Lower leg skin (tissue), 3 donors: ENCODE results near the gene BCAR1.

ENCODE experiments used
- POLR2A ChIP-seq, 2 donors: fragments of 450-650 bp; IDR thresholded peaks; one replicate each; pipeline ENCODE4 v1.6.1; 2016 to 2017; ENCODE audit warnings: antibody characterized with exemption in 2 of 2, mild to moderate bottlenecking in 1 of 2, moderate library complexity in 1 of 2
- TF ChIP-seq, protein P1 (sequence below), 3 donors: fragments of 450-650 bp; IDR thresholded peaks; one replicate each; pipeline ENCODE4 v1.5.1; 2016; ENCODE audit warnings: antibody characterized with exemption in 3 of 3, mild to moderate bottlenecking in 3 of 3, moderate library complexity in 2 of 3

DNA sequence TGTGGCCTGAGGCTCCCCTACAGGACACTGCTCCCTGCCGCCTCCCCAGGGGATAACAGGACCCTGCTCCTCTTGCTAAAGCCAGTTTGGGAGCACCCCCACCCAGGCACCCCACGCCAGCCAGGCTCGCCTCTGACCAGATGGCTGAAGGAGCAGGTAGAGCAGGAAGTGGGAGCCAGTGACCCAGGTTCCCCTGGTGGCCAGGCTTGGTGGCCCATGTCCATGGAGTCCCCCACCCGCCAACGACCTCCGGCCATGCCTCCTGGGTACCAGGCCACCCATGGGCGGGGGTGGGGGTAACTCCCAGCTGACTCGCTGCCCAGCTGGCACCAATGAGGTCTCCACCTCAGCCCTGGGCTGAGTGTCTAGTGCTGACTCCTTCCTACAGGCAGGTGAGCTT is 10.0 kb downstream of the BCAR1 start:
- TF ChIP-seq, protein P1, sequence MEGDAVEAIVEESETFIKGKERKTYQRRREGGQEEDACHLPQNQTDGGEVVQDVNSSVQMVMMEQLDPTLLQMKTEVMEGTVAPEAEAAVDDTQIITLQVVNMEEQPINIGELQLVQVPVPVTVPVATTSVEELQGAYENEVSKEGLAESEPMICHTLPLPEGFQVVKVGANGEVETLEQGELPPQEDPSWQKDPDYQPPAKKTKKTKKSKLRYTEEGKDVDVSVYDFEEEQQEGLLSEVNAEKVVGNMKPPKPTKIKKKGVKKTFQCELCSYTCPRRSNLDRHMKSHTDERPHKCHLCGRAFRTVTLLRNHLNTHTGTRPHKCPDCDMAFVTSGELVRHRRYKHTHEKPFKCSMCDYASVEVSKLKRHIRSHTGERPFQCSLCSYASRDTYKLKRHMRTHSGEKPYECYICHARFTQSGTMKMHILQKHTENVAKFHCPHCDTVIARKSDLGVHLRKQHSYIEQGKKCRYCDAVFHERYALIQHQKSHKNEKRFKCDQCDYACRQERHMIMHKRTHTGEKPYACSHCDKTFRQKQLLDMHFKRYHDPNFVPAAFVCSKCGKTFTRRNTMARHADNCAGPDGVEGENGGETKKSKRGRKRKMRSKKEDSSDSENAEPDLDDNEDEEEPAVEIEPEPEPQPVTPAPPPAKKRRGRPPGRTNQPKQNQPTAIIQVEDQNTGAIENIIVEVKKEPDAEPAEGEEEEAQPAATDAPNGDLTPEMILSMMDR (IDR thresholded peaks at IDR 0.05) = no peak
- TF ChIP-seq POLR2A (IDR thresholded peaks at IDR 0.05) = no peak
